ENCODE measurements around the gene IGFBP5.

GRCh38 chr2:216661051-216661450, 34.3 kb downstream of the IGFBP5 start:
- TF ChIP-seq RARB (CRISPR knock-in tag; IDR thresholded peaks at IDR 0.05) (no peak), TCF4 (CRISPR knock-in tag; IDR thresholded peaks at IDR 0.05; ENCODE audit: borderline replicate concordance) (no peak), ESRRG (CRISPR knock-in tag; IDR thresholded peaks at IDR 0.05) (no peak), GLIS3 (CRISPR knock-in tag; IDR thresholded peaks at IDR 0.05) (no peak), ZNF8 (CRISPR knock-in tag; IDR thresholded peaks at IDR 0.05) (no peak), ZFP3 (CRISPR knock-in tag; IDR thresholded peaks at IDR 0.05) (no peak), BACH2 (CRISPR knock-in tag; IDR thresholded peaks at IDR 0.05; ENCODE audit: borderline replicate concordance) (no peak), CREB5 (CRISPR knock-in tag; IDR thresholded peaks at IDR 0.05; ENCODE audit: low read depth) (no peak), PPARA (CRISPR knock-in tag; IDR thresholded peaks at IDR 0.05; ENCODE audit: borderline replicate concordance) (no peak)
